HepG2 (cell line): Measurements from ENCODE around the gene HSD17B2. TPM values are rescaled to one million over a fixed set of nuclear protein-coding genes. Genes with fewer than 3 reads are reported as not detected.

Experiments used
- ATAC-seq: fragments of 200-7000 bp; cut with Tn5 transposase; 3 replicates; pipeline ENCODE4 v1.9.1; 2020; ENCODE audit warnings: mild to moderate bottlenecking, moderate library complexity
- BruUV-seq: library from RNA; stranded (reverse); fragments of 400-500 nt; replicated peaks from 2 replicates; lab custom pipeline; 2021; lab: Mats Ljungman, UMichigan
- CTCF ChIA-PET: fragments of 300-600 bp; formaldehyde crosslinking; extraction: SDS; loops from one replicate; lab custom pipeline; 2021; ENCODE audit warnings: low total read pairs, inconsistent platforms, low intra/inter-chr PET ratio; lab: Yijun Ruan, JAX
- POLR2A ChIA-PET: fragments of 350-600 bp; sonication (Branson Sonifier 250); formaldehyde crosslinking; loops from one replicate; lab custom pipeline; 2020; ENCODE audit warnings: antibody characterized with exemption, inconsistent platforms; lab: Yijun Ruan, JAX
- DNase-seq: peaks from one replicate; pipeline ENCODE4 v3.0.0-alpha.2; 2015; ENCODE audit warnings: low spot score
- FAIRE-seq: peaks from 3 replicates; lab custom pipeline; 2011; peaks lifted over from hg19 to GRCh38; lab: Jason Lieb, UNC
- H2AFZ ChIP-seq: one replicate; pipeline ENCODE4 v1.6.1; 2011; ENCODE audit warnings: low read length, inconsistent platforms
- H3K27ac ChIP-seq: fragments of 300-600 bp; 3 replicates; pipeline ENCODE4 v1.8.0; 2011; ENCODE audit warnings: mixed run types, mild to moderate bottlenecking, mixed read lengths, low read length, inconsistent platforms; ENCODE audit not compliant: insufficient read depth; ENCODE audit errors: extremely low read length
- H3K27me3 ChIP-seq, 2 experiments: fragments of 200-600 bp in 1 of 2; 2 replicates in 1 of 2; 3 replicates in 1 of 2; pipeline versions ENCODE4 v1.6.0 to v1.8.0; 2011; ENCODE audit warnings: low read length in 2 of 2, mild to moderate bottlenecking in 2 of 2, moderate library complexity in 2 of 2, inconsistent platforms in 1 of 2; ENCODE audit not compliant: insufficient read depth in 2 of 2, control insufficient read depth in 1 of 2
- H3K36me3 ChIP-seq, 2 experiments: fragments of 200-600 bp in 1 of 2; replicated peaks in 1 of 2; 2 replicates in 1 of 2; 3 replicates in 1 of 2; pipeline versions ENCODE4 v1.5.1 to v1.8.0; 2011; ENCODE audit warnings: low read length in 2 of 2, inconsistent platforms in 1 of 2; ENCODE audit not compliant: insufficient read depth in 2 of 2, control insufficient read depth in 1 of 2
- H3K4me1 ChIP-seq: 2 replicates; pipeline ENCODE4 v1.5.1; 2012; ENCODE audit warnings: low read length, inconsistent platforms; ENCODE audit not compliant: insufficient read depth
- H3K4me2 ChIP-seq: 2 replicates; pipeline ENCODE4 v1.6.0; 2011; ENCODE audit warnings: low read depth, low read length, inconsistent platforms
- H3K4me3 ChIP-seq, 3 experiments: fragments of 200-600 bp in 1 of 3; sonication (generic), shearing (Covaris generic) in 1 of 3; replicated peaks in 1 of 3; 2 replicates each; pipeline ENCODE4 v1.5.1; 2011 to 2016; ENCODE audit warnings: low read length in 3 of 3, inconsistent platforms in 2 of 3, low read depth in 2 of 3, mild to moderate bottlenecking in 2 of 3, control low read depth in 1 of 3, mixed read lengths in 1 of 3; ENCODE audit not compliant: insufficient read depth in 1 of 3
- H3K79me2 ChIP-seq: one replicate; pipeline ENCODE4 v1.6.1; 2011; ENCODE audit warnings: low read length, inconsistent platforms; ENCODE audit not compliant: insufficient read depth
- H3K9ac ChIP-seq: 2 replicates; pipeline ENCODE4 v1.6.0; 2011; ENCODE audit warnings: mild to moderate bottlenecking, low read depth, low read length, inconsistent platforms; ENCODE audit not compliant: insufficient read depth
- H3K9me3 ChIP-seq: 2 replicates; pipeline ENCODE4 v1.5.1; 2012; ENCODE audit warnings: mild to moderate bottlenecking, low read length
- H4K20me1 ChIP-seq: 2 replicates; pipeline ENCODE4 v1.6.0; 2011; ENCODE audit warnings: inconsistent platforms, mild to moderate bottlenecking, low read length, moderate library complexity; ENCODE audit not compliant: insufficient read depth
- HOXA7 ChIP-seq: sonication (generic); formaldehyde crosslinking; IDR thresholded peaks from 2 replicates; pipeline ENCODE4 v1.8.1; 2022; ENCODE audit warnings: mild to moderate bottlenecking, missing genetic modification reagents, moderate library complexity
- MXD4 ChIP-seq: IDR thresholded peaks from 2 replicates; pipeline ENCODE4 v1.6.1; 2016; ENCODE audit warnings: mild to moderate bottlenecking, missing biosample characterization, missing genetic modification reagents
- MXI1 ChIP-seq: IDR thresholded peaks from 3 replicates; pipeline ENCODE4 v1.6.1; 2012; ENCODE audit warnings: low read depth, low read length, inconsistent platforms, borderline replicate concordance
- PTBP1 ChIP-seq: fragments of 200-400 bp; formaldehyde crosslinking; IDR thresholded peaks from 2 replicates; pipeline ENCODE4 v1.6.1; 2018; ENCODE audit warnings: low read length, low read depth; ENCODE audit not compliant: poor library complexity, severe bottlenecking
- SCMH1 ChIP-seq: sonication (generic); formaldehyde crosslinking; IDR thresholded peaks from 2 replicates; pipeline ENCODE4 v1.9.0; 2021; ENCODE audit warnings: missing genetic modification reagents, mild to moderate bottlenecking, borderline replicate concordance
- ZBTB3 ChIP-seq: sonication (generic); formaldehyde crosslinking; IDR thresholded peaks from 2 replicates; pipeline ENCODE4 v1.4.0; 2020; ENCODE audit warnings: low read depth, mild to moderate bottlenecking, moderate library complexity, missing genetic modification reagents, borderline replicate concordance
- ZBTB8A ChIP-seq: sonication (generic); formaldehyde crosslinking; IDR thresholded peaks from 2 replicates; pipeline ENCODE4 v1.4.0; 2020; ENCODE audit warnings: mild to moderate bottlenecking, low read depth, missing genetic modification reagents, borderline replicate concordance
- ZNF3 ChIP-seq: IDR thresholded peaks from 2 replicates; pipeline ENCODE4 v1.7.0; 2017; ENCODE audit warnings: inconsistent platforms
- ZNF326 ChIP-seq: sonication (generic); formaldehyde crosslinking; IDR thresholded peaks from 2 replicates; pipeline ENCODE4 v1.4.0; 2020; ENCODE audit warnings: missing genetic modification reagents, borderline replicate concordance
- ZNF543 ChIP-seq: sonication (generic); formaldehyde crosslinking; IDR thresholded peaks from 2 replicates; pipeline ENCODE4 v1.4.0; 2020; ENCODE audit warnings: mild to moderate bottlenecking, missing genetic modification reagents
- ZNF552 ChIP-seq: sonication (generic); formaldehyde crosslinking; IDR thresholded peaks from 2 replicates; pipeline ENCODE4 v1.9.0; 2022; ENCODE audit warnings: missing genetic modification reagents, mild to moderate bottlenecking, borderline replicate concordance
- ZNF841 ChIP-seq: sonication (generic); formaldehyde crosslinking; IDR thresholded peaks from 2 replicates; pipeline ENCODE4 v1.8.1; 2023; ENCODE audit warnings: missing genetic modification reagents, borderline replicate concordance
- WGBS: methylation state at CpG from one replicate; pipeline ENCODE4 v1.1.6; 2017; ENCODE audit warnings: low lambda C conversion rate; 5-methylcytosine and 5-hydroxymethylcytosine counted together
- in situ Hi-C: cut with HindIII; loops from 2 replicates; pipeline ENCODE4 v1.10.0; 2017; ENCODE audit warnings: low pct_unique_long_range_greater_than_20kb; ENCODE audit not compliant: extremely low pct_ligation_motif_present
- intact Hi-C: fragments of 100-400 bp; cut with micrococcal nuclease; formaldehyde crosslinking; loops from one replicate; pipeline ENCODE4 v1.10.0; 2022; ENCODE audit not compliant: unreplicated experiment
- polyA plus RNA-seq, 8 experiments: library from polyadenylated mRNA; depleted of rRNA in 3 of 8; stranded (reverse) in 7 of 8; unstranded in 1 of 8; fragments of >200 nt; fragmentation: Illumina TruSeq in 4 of 8; extraction: Trizol in 4 of 8; gene quantifications; 2 replicates each; pipeline versions ENCODE4 v1.2.1 to v1.2.3, GENCODE V29; 2011 to 2016; ENCODE audit warnings: low read depth in 4 of 8, missing spikeins in 1 of 8, mixed read lengths in 1 of 8; ENCODE audit not compliant: insufficient read depth in 1 of 8
- total RNA-seq, 5 experiments: library from RNA; depleted of rRNA; stranded (reverse); fragments of >200 nt; fragmentation: Illumina TruSeq; extraction: Trizol; gene quantifications; 2 replicates each; pipeline ENCODE4 v1.2.3, GENCODE V29; 2016; ENCODE audit warnings: low read depth in 1 of 5
- TF ChIP-seq, protein P1 (sequence below), 2 experiments: fragments of 450-650 bp in 1 of 2; sonication (generic) in 1 of 2; formaldehyde crosslinking; IDR thresholded peaks; 2 replicates each; pipeline versions ENCODE4 v1.5.0 to v1.8.0; 2020 to 2022; ENCODE audit warnings: mild to moderate bottlenecking in 1 of 2, missing genetic modification reagents in 1 of 2
- TF ChIP-seq, protein P2 (sequence below): sonication (generic); formaldehyde crosslinking; IDR thresholded peaks from 2 replicates; pipeline ENCODE4 v1.5.0; 2020; ENCODE audit warnings: missing genetic modification reagents

Gene HSD17B2
- total and polyA plus RNA-seq, 2 of the 13 experiments (the other 11 are each of a cell fraction or from before 2014, with no cell fraction given): 26.3 to 69.3 TPM

DNA sequence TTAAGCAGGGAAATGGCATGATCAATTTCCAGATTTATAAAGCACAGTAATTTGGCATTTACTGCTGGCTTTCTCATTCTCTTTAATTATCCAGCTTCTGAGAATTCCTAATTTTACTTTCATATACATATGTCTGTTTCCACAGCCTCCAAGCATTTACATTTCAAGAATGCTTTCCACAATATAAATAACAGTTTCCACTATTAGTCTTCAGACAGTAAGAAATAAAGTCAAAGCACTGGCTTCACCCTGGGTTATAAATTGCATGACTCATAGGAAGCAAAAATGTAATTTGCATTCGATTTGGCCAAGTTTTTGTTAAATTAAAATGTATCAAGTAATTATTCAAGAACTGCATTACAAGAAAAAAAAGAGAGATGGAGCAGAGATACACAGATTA is 81.5 kb downstream of the HSD17B2 start:
- POLR2A ChIA-PET: no interaction called here
- in situ Hi-C loops: no loop called here
- 13% methylated on average over 1 of the region's 1 CpG for WGBS
- no peaks in the 10 kb centered on the region for H3K4me1 ChIP-seq
- H3K9ac ChIP-seq: no peak overlapping the region
- intact Hi-C loops: no loop called here
- no peaks in the 10 kb centered on the region for H3K79me2 ChIP-seq
- no peak overlapping the region for H3K4me3 ChIP-seq
- no peak overlapping the region for H2AFZ ChIP-seq
- no peak for ATAC-seq
- no peaks in the 10 kb centered on the region for H3K27me3 ChIP-seq
- no peaks in the 10 kb centered on the region for H3K36me3 ChIP-seq
- no peak overlapping the region for H3K4me2 ChIP-seq
- no peak for FAIRE-seq
- no peaks in the 10 kb centered on the region for H3K9me3 ChIP-seq
- BruUV-seq: no TSS peak
- TF ChIP-seq PTBP1: no peak
- TF ChIP-seq ZNF326 (CRISPR knock-in tag): no peak
- TF ChIP-seq ZBTB8A (CRISPR knock-in tag): no peak
- TF ChIP-seq SCMH1 (CRISPR knock-in tag): no peak
- no peak for TF ChIP-seq ZNF552
- TF ChIP-seq ZNF841 (CRISPR knock-in tag): no peak
- TF ChIP-seq, protein P1, sequence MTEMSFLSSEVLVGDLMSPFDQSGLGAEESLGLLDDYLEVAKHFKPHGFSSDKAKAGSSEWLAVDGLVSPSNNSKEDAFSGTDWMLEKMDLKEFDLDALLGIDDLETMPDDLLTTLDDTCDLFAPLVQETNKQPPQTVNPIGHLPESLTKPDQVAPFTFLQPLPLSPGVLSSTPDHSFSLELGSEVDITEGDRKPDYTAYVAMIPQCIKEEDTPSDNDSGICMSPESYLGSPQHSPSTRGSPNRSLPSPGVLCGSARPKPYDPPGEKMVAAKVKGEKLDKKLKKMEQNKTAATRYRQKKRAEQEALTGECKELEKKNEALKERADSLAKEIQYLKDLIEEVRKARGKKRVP (CRISPR knock-in tag; IDR thresholded peaks at IDR 0.05): no peak
- no peak for TF ChIP-seq ZNF3 (CRISPR knock-in tag)
- no peak for TF ChIP-seq MXI1
- TF ChIP-seq HOXA7 (CRISPR knock-in tag): no peak
- TF ChIP-seq ZNF543: no peak
- TF ChIP-seq, protein P2, sequence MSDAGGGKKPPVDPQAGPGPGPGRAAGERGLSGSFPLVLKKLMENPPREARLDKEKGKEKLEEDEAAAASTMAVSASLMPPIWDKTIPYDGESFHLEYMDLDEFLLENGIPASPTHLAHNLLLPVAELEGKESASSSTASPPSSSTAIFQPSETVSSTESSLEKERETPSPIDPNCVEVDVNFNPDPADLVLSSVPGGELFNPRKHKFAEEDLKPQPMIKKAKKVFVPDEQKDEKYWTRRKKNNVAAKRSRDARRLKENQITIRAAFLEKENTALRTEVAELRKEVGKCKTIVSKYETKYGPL (CRISPR knock-in tag): no peak
- TF ChIP-seq MXD4 (CRISPR knock-in tag): no peak
- TF ChIP-seq ZBTB3: no peak
- DNase-seq: no peak
- H3K27ac ChIP-seq: no peak overlapping the region
- CTCF ChIA-PET: no interaction called here
- H4K20me1 ChIP-seq: no peaks in the 10 kb centered on the region
